ENCODE results near the gene ASRGL1. TPM values are rescaled to one million over a fixed set of nuclear protein-coding genes. Genes with fewer than 3 reads are reported as not detected.

ASRGL1 gene
- total RNA-seq, 1 donor from 2014 or later, result 55.7 TPM

GRCh38 chr11:62391642-62392425 lies 54.6 kb downstream of the ASRGL1 start:
- Mint-ChIP-seq H3K27ac (ENCODE audit: unreplicated experiment) (no peak overlapping the region), H3K36me3 (ENCODE audit: unreplicated experiment) (peaks cover 7% of the 10 kb centered on the region), H3K9me3 (ENCODE audit: unreplicated experiment) (peaks cover 9% of the 10 kb centered on the region), H3K4me3 (ENCODE audit: unreplicated experiment) (peak overlapping the region; percentile 21), H3K4me1 (ENCODE audit: low read depth, unreplicated experiment) (peaks cover 30% of the 10 kb centered on the region), H3K27me3 (ENCODE audit: unreplicated experiment) (peaks cover 8% of the 10 kb centered on the region)
- TF ChIP-seq, protein P1, sequence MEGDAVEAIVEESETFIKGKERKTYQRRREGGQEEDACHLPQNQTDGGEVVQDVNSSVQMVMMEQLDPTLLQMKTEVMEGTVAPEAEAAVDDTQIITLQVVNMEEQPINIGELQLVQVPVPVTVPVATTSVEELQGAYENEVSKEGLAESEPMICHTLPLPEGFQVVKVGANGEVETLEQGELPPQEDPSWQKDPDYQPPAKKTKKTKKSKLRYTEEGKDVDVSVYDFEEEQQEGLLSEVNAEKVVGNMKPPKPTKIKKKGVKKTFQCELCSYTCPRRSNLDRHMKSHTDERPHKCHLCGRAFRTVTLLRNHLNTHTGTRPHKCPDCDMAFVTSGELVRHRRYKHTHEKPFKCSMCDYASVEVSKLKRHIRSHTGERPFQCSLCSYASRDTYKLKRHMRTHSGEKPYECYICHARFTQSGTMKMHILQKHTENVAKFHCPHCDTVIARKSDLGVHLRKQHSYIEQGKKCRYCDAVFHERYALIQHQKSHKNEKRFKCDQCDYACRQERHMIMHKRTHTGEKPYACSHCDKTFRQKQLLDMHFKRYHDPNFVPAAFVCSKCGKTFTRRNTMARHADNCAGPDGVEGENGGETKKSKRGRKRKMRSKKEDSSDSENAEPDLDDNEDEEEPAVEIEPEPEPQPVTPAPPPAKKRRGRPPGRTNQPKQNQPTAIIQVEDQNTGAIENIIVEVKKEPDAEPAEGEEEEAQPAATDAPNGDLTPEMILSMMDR (IDR thresholded peaks at IDR 0.05; ENCODE audit: partially characterized antibody, unreplicated experiment), result no peak
- no peak for DNase-seq

DNA sequence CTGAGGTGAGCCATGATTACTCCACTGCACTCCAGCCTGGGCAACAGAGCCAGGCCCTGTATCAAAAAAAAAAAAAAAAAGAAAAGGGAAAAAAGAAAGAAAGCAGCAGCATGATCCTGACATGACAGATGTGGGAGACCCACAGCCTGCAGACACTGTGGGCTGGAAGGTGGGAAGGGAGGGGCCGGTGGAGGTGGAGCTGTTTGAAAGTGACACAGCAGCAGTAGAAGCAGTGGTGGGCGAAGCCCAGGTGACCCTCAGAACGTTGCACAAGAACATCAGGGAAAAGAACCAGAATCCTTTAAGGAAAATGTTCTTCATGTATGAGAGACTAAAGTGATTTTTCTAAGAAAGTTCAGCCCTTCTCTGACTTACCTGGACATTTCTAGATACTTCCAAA lies 55.3 kb downstream of the ASRGL1 start:
- H3K4me3 Mint-ChIP-seq (ENCODE audit: unreplicated experiment), result peak overlapping the region; percentile 21
- DNase-seq, result no peak
- TF ChIP-seq, protein P1 (IDR thresholded peaks at IDR 0.05; ENCODE audit: partially characterized antibody, unreplicated experiment), result no peak
- H3K27me3 Mint-ChIP-seq (ENCODE audit: unreplicated experiment), result peaks cover 8% of the 10 kb centered on the region
- peaks cover 7% of the 10 kb centered on the region for H3K36me3 Mint-ChIP-seq (ENCODE audit: unreplicated experiment)
- H3K4me1 Mint-ChIP-seq (ENCODE audit: low read depth, unreplicated experiment), result peaks cover 28% of the 10 kb centered on the region
- no peak overlapping the region for H3K27ac Mint-ChIP-seq (ENCODE audit: unreplicated experiment)
- peaks cover 9% of the 10 kb centered on the region for H3K9me3 Mint-ChIP-seq (ENCODE audit: unreplicated experiment)

DNA sequence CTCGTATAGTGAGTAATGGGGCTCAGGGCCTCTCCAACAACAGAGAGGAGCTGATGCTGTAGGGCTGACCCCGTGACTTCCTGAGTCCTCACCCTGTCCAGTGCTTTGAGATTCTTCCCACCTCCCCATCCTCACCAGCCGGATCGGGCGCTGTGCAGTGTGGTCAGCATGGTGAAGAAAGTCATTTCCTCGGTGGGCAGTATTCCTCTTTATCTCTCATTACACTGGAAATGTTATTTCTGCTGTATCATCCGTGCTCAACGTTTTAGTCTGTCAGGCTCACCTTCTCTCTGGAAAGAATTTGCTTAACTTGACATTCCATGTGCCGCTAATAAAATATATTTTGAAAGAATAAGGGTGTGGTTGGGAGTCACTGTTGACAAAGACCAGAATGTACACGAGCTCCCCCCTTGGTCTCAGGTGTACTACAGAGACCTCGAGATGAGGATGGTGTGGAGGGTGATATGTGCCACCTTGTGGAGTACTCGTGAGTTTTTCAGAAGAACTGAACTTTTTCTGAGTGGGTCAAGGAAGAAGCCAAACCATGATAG lies 55.9 kb downstream of the ASRGL1 start:
- Mint-ChIP-seq H3K27me3 (ENCODE audit: unreplicated experiment) (peaks cover 8% of the 10 kb centered on the region), H3K4me1 (ENCODE audit: low read depth, unreplicated experiment) (peaks cover 33% of the 10 kb centered on the region), H3K9me3 (ENCODE audit: unreplicated experiment) (peaks cover 9% of the 10 kb centered on the region), H3K27ac (ENCODE audit: unreplicated experiment) (no peak overlapping the region), H3K36me3 (ENCODE audit: unreplicated experiment) (peaks cover 7% of the 10 kb centered on the region), H3K4me3 (ENCODE audit: unreplicated experiment) (no peak overlapping the region)
- DNase-seq, result no peak
- TF ChIP-seq, protein P1 (IDR thresholded peaks at IDR 0.05; ENCODE audit: partially characterized antibody, unreplicated experiment), result no peak

DNA sequence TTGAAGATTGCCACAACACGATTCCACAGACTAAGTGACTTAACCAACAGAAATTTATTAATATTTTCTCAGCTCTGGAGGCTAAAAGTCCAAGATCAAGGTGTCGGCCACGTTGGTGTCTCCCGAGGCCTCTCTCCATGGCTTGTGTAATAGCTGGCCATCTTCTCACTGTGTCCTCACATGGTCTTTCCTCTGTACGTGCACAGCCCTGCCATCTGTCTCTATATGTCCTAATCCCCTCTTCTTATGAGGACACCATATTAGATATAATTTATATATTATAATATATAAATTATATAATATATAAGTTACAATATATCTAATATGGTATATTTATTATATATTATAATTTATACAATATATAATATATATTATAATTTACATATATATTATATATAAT lies 56.5 kb downstream of the ASRGL1 start:
- H3K4me1 Mint-ChIP-seq (ENCODE audit: low read depth, unreplicated experiment), result peaks cover 39% of the 10 kb centered on the region
- peaks cover 9% of the 10 kb centered on the region for H3K9me3 Mint-ChIP-seq (ENCODE audit: unreplicated experiment)
- no peak overlapping the region for H3K27ac Mint-ChIP-seq (ENCODE audit: unreplicated experiment)
- no peak overlapping the region for H3K4me3 Mint-ChIP-seq (ENCODE audit: unreplicated experiment)
- no peak for DNase-seq
- peaks cover 7% of the 10 kb centered on the region for H3K36me3 Mint-ChIP-seq (ENCODE audit: unreplicated experiment)
- peaks cover 8% of the 10 kb centered on the region for H3K27me3 Mint-ChIP-seq (ENCODE audit: unreplicated experiment)
- TF ChIP-seq, protein P1 (IDR thresholded peaks at IDR 0.05; ENCODE audit: partially characterized antibody, unreplicated experiment), result no peak
